IMR-90 (cell line): ENCODE measurements around the gene TINAGL1. TPM values are rescaled to one million over a fixed set of nuclear protein-coding genes. Genes with fewer than 3 reads are reported as not detected.

Source experiments
- ATAC-seq: fragments of 200-7000 bp; cut with Tn5 transposase; 2 replicates; pipeline ENCODE4 v1.9.1; 2020; ENCODE audit warnings: low read depth, mild to moderate bottlenecking, moderate library complexity
- BruUV-seq: library from RNA; stranded (reverse); fragments of 400-500 nt; replicated peaks from 2 replicates; lab custom pipeline; 2021; lab: Mats Ljungman, UMichigan
- CTCF ChIA-PET: fragments of 300-600 bp; formaldehyde crosslinking; extraction: SDS; loops from one replicate; lab custom pipeline; 2021; ENCODE audit warnings: antibody characterized with exemption; lab: Yijun Ruan, JAX
- POLR2A ChIA-PET: fragments of 300-600 bp; sonication (Branson Sonifier 250); formaldehyde crosslinking; loops from one replicate; lab custom pipeline; 2022; ENCODE audit warnings: antibody characterized with exemption; ENCODE audit not compliant: unreplicated experiment; lab: Charles Lee
- DNase-seq: peaks from one replicate; pipeline ENCODE4 v3.0.0; 2013
- H2AFZ ChIP-seq: replicated peaks from 2 replicates; pipeline ENCODE3; 2013; ENCODE audit warnings: low read length, mild to moderate bottlenecking; ENCODE audit not compliant: poor library complexity
- H2AK5ac ChIP-seq: 2 replicates; pipeline ENCODE4 v1.6.1; 2013; ENCODE audit warnings: low read depth, low read length, inconsistent platforms
- H2AK9ac ChIP-seq: replicated peaks from 2 replicates; pipeline ENCODE3; 2013; ENCODE audit warnings: mild to moderate bottlenecking, low read depth, low read length, moderate library complexity; ENCODE audit not compliant: poor library complexity
- H2BK120ac ChIP-seq: 2 replicates; pipeline ENCODE4 v1.6.1; 2013; ENCODE audit warnings: low read depth, low read length, inconsistent platforms
- H2BK15ac ChIP-seq: 3 replicates; pipeline ENCODE4 v1.6.1; 2013; ENCODE audit warnings: low read depth, low read length, inconsistent platforms
- H2BK20ac ChIP-seq: 2 replicates; pipeline ENCODE4 v1.6.1; 2013; ENCODE audit warnings: low read depth, mild to moderate bottlenecking, inconsistent platforms, low read length, moderate library complexity
- H2BK5ac ChIP-seq: 2 replicates; pipeline ENCODE4 v1.6.1; 2013; ENCODE audit warnings: mild to moderate bottlenecking, low read depth, low read length, inconsistent platforms; ENCODE audit not compliant: poor library complexity, severe bottlenecking
- H3K14ac ChIP-seq: replicated peaks from 2 replicates; pipeline ENCODE4 v1.6.1; 2013; ENCODE audit warnings: low read depth, low read length, inconsistent platforms
- H3K18ac ChIP-seq: 2 replicates; pipeline ENCODE4 v1.6.1; 2013; ENCODE audit warnings: low read depth, low read length, control low read depth
- H3K23ac ChIP-seq: 2 replicates; pipeline ENCODE4 v1.6.1; 2013; ENCODE audit warnings: low read depth, low read length, inconsistent platforms
- H3K27ac ChIP-seq: 2 replicates; pipeline ENCODE4 v1.5.1; 2013; ENCODE audit warnings: mild to moderate bottlenecking, control low read depth, low read length; ENCODE audit not compliant: insufficient read depth
- H3K27me3 ChIP-seq: 2 replicates; pipeline ENCODE4 v1.6.1; 2013; ENCODE audit warnings: low read length; ENCODE audit not compliant: control insufficient read depth, insufficient read depth
- H3K36me3 ChIP-seq: 2 replicates; pipeline ENCODE4 v1.6.1; 2013; ENCODE audit warnings: low read length, mixed read lengths; ENCODE audit not compliant: control insufficient read depth, insufficient read depth
- H3K4ac ChIP-seq: 2 replicates; pipeline ENCODE4 v1.6.1; 2013; ENCODE audit warnings: low read depth, low read length, inconsistent platforms
- H3K4me1 ChIP-seq: 2 replicates; pipeline ENCODE4 v1.6.1; 2013; ENCODE audit warnings: low read length, mixed read lengths; ENCODE audit not compliant: control insufficient read depth, insufficient read depth
- H3K4me2 ChIP-seq: 2 replicates; pipeline ENCODE4 v1.6.1; 2013; ENCODE audit warnings: low read depth, mild to moderate bottlenecking, control low read depth, low read length, moderate library complexity
- H3K4me3 ChIP-seq: 2 replicates; pipeline ENCODE4 v1.5.1; 2013; ENCODE audit warnings: low read depth, mild to moderate bottlenecking, control low read depth, low read length, moderate library complexity; ENCODE audit not compliant: insufficient read depth
- H3K56ac ChIP-seq: 2 replicates; pipeline ENCODE4 v1.6.1; 2013; ENCODE audit warnings: low read length, inconsistent platforms; ENCODE audit not compliant: insufficient read depth; ENCODE audit errors: extremely low read depth
- H3K79me1 ChIP-seq, 2 experiments: 2 replicates each; pipeline ENCODE4 v1.6.1; 2013; ENCODE audit warnings: low read length in 2 of 2, inconsistent platforms in 1 of 2, low read depth in 1 of 2
- H3K9ac ChIP-seq: 2 replicates; pipeline ENCODE4 v1.6.1; 2013; ENCODE audit warnings: low read depth, low read length, control low read depth
- H3K9me1 ChIP-seq: 2 replicates; pipeline ENCODE4 v1.6.1; 2013; ENCODE audit warnings: low read length, inconsistent platforms; ENCODE audit not compliant: insufficient read depth
- H3K9me3 ChIP-seq: 2 replicates; pipeline ENCODE4 v1.6.1; 2013; ENCODE audit warnings: low read length; ENCODE audit not compliant: control insufficient read depth, insufficient read depth
- H4K20me1 ChIP-seq: 2 replicates; pipeline ENCODE4 v1.6.1; 2013; ENCODE audit warnings: low read length, inconsistent platforms; ENCODE audit not compliant: insufficient read depth
- H4K5ac ChIP-seq: 2 replicates; pipeline ENCODE4 v1.6.1; 2013; ENCODE audit warnings: mild to moderate bottlenecking, low read depth, low read length, control low read depth
- H4K8ac ChIP-seq, 2 experiments: 2 replicates each; pipeline ENCODE4 v1.6.1; 2013; ENCODE audit warnings: low read depth in 2 of 2, low read length in 2 of 2, control low read depth in 1 of 2, inconsistent platforms in 1 of 2
- H4K91ac ChIP-seq: 2 replicates; pipeline ENCODE4 v1.6.1; 2013; ENCODE audit warnings: low read depth, low read length, inconsistent platforms; ENCODE audit not compliant: insufficient read depth
- BHLHE40 ChIP-seq: fragments of 150-350 bp; IDR thresholded peaks from 2 replicates; pipeline ENCODE4 v1.6.1; 2016; ENCODE audit warnings: mild to moderate bottlenecking, low read depth, low read length
- CEBPB ChIP-seq: IDR thresholded peaks from 2 replicates; pipeline ENCODE4 v1.6.1; 2012; ENCODE audit warnings: low read depth, low read length, improper control_type of control experiment
- CHD1 ChIP-seq: IDR thresholded peaks from 2 replicates; pipeline ENCODE4 v1.6.1; 2012; ENCODE audit warnings: low read depth, low read length, improper control_type of control experiment
- ELK1 ChIP-seq: fragments of 150-350 bp; IDR thresholded peaks from 2 replicates; pipeline ENCODE4 v1.6.1; 2016; ENCODE audit warnings: low read depth, mild to moderate bottlenecking, low read length, moderate library complexity, borderline replicate concordance
- FOS ChIP-seq: fragments of 150-350 bp; IDR thresholded peaks from 2 replicates; pipeline ENCODE4 v1.6.1; 2016; ENCODE audit warnings: low read depth, low read length
- POLR2A ChIP-seq: IDR thresholded peaks from 2 replicates; pipeline ENCODE4 v1.6.1; 2012; ENCODE audit warnings: mild to moderate bottlenecking, low read depth, low read length
- RAD21 ChIP-seq: IDR thresholded peaks from 2 replicates; pipeline ENCODE4 v1.6.1; 2012; ENCODE audit warnings: low read length, improper control_type of control experiment
- RCOR1 ChIP-seq: IDR thresholded peaks from 2 replicates; pipeline ENCODE4 v1.6.1; 2012; ENCODE audit warnings: mild to moderate bottlenecking, low read length, improper control_type of control experiment; ENCODE audit not compliant: insufficient replicate concordance
- RFX5 ChIP-seq: IDR thresholded peaks from 2 replicates; pipeline ENCODE4 v1.8.0; 2012; ENCODE audit warnings: low read depth, mild to moderate bottlenecking, low read length, moderate library complexity
- WGBS, 2 experiments: methylation state at CpG; one replicate each; pipeline versions ENCODE4 v1.1.5 to v1.1.7; 2013; ENCODE audit warnings: missing lambda C conversion rate in 2 of 2; ENCODE audit not compliant: insufficient read length in 1 of 2; ENCODE audit errors: extremely low coverage in 2 of 2; 5-methylcytosine and 5-hydroxymethylcytosine counted together
- dilution Hi-C: fragments of 300-500 bp; cut with HindIII; formaldehyde crosslinking; loops from one replicate; pipeline ENCODE4 v1.14.3; 2018; ENCODE audit warnings: low sequenced_read_pairs; ENCODE audit not compliant: unreplicated experiment
- in situ Hi-C: fragments of 300-500 bp; cut with MboI; formaldehyde crosslinking; loops from 3 replicates; pipeline ENCODE4 v1.14.3; 2019; ENCODE audit warnings: low sequenced_read_pairs, inconsistent platforms, mixed read lengths
- intact Hi-C: fragments of 100-400 bp; cut with micrococcal nuclease; formaldehyde crosslinking; loops from 2 replicates; pipeline ENCODE4 v1.10.0; 2022
- polyA plus RNA-seq, 3 experiments: library from polyadenylated mRNA; depleted of rRNA; stranded (reverse); fragments of >200 nt; gene quantifications; 2 replicates each; pipeline ENCODE4 v1.2.3, GENCODE V29; 2012; ENCODE audit warnings: low replicate concordance in 1 of 3
- total RNA-seq: library from RNA; depleted of rRNA; stranded (reverse); fragments of >200 nt; gene quantifications from 2 replicates; pipeline ENCODE4 v1.2.3, GENCODE V29; 2012

The TINAGL1 gene
- total and polyA plus RNA-seq, 2 of the 4 experiments (the other 2 are of a cell fraction), result 0.54 to 1.5 TPM

- TF ChIP-seq POLR2A (no peak), RAD21 (no peak), CHD1 (no peak), RFX5 (no peak), ELK1 (no peak), CEBPB (no peak)
Measured at GRCh38 chr1:31623365-31623764, 47.0 kb downstream of the TINAGL1 start (continued).

GRCh38 chr1:31624309-31624708, 48.0 kb downstream of the TINAGL1 start:
- H2BK5ac ChIP-seq, result no peak overlapping the region
- no peak overlapping the region for H2AK5ac ChIP-seq
- no peak overlapping the region for H2BK20ac ChIP-seq
- no peak overlapping the region for H4K5ac ChIP-seq
- no peak overlapping the region for H4K91ac ChIP-seq
- no peak overlapping the region for H3K9ac ChIP-seq
- no peak overlapping the region for H3K18ac ChIP-seq
- no peak overlapping the region for H3K23ac ChIP-seq
- CTCF ChIA-PET, result no interaction called here
- in situ Hi-C loops (no loop called here), dilution Hi-C loops (no loop called here), intact Hi-C loops (no loop called here)
- 0 out of 2 replicates have a peak, but pooled peaks cover 9% of the 10 kb centered on the region for H3K9me1 ChIP-seq
- no peak overlapping the region for H2AK9ac ChIP-seq
- H3K9me3 ChIP-seq, result no peaks in the 10 kb centered on the region
- H4K20me1 ChIP-seq, result 0 out of 2 replicates have a peak, but pooled peaks cover 10% of the 10 kb centered on the region
- POLR2A ChIA-PET, result no interaction called here
- TF ChIP-seq FOS, result no peak
- no peak for TF ChIP-seq CHD1
- TF ChIP-seq RCOR1, result no peak
- no peak for TF ChIP-seq BHLHE40
- H3K56ac ChIP-seq, result no peak overlapping the region
- 73% methylated on average over 4 of the region's 5 CpGs; no CpG with 5 or more reads in 1 of the 2 experiments for WGBS, 2 experiments
- DNase-seq (no peak), ATAC-seq (no peak)
- no peak overlapping the region for H3K4me3 ChIP-seq
- H3K4ac ChIP-seq, result no peak overlapping the region
- H3K27me3 ChIP-seq, result no peaks in the 10 kb centered on the region; the same call in 1 of the 2 replicates
- no TSS peak for BruUV-seq
- H2AFZ ChIP-seq, result no peak overlapping the region
- H3K36me3 ChIP-seq, result peaks cover 7% of the 10 kb centered on the region; the same call in 1 of the 2 replicates
- H2BK120ac ChIP-seq, result no peak overlapping the region
- H4K8ac ChIP-seq, result no peak overlapping the region
- H3K4me2 ChIP-seq, result no peak overlapping the region
- H3K27ac ChIP-seq, result no peak overlapping the region
- no peak overlapping the region for H3K14ac ChIP-seq
- H3K4me1 ChIP-seq, result peaks cover 8% of the 10 kb centered on the region
- no peak overlapping the region for H2BK15ac ChIP-seq
- no peaks in the 10 kb centered on the region for H3K79me1 ChIP-seq
